ENCODE data around the gene PTPN18.

GRCh38 chr2:130391872-130392670 is 36.2 kb downstream of the PTPN18 start:
- TF ChIP-seq POLR2A (IDR thresholded peaks at IDR 0.05) (no peak), CTCF (IDR thresholded peaks at IDR 0.05) (no peak)
